ENCODE data around the gene PTPRS. TPM values are rescaled to one million over a fixed set of nuclear protein-coding genes. Genes with fewer than 3 reads are reported as not detected.

Gene PTPRS
- total and polyA plus RNA-seq, 10 donors, result 1.2 to 77.9 (median 44.9) TPM

GRCh38 chr19:5335593-5335992 is 5.0 kb downstream of the PTPRS start:
- Histone ChIP-seq H3K27ac (no peak overlapping the region), H3K4me3 (no peak overlapping the region), H3K9me3 (no peaks in the 10 kb centered on the region), H3K27me3 (replicated peaks in 1 of 7) (peaks cover 5 to 94% (median 69%) of the 10 kb centered on the region in 7 donors), H3K36me3 (no peaks in the 10 kb centered on the region), H3K4me1 (peaks cover 8 to 35% (median 21%) of the 10 kb centered on the region in 6 donors)
- no peak for DNase-seq
- TF ChIP-seq CTCF (IDR thresholded peaks at IDR 0.05 in 8 of 11, conservative IDR thresholded peaks at IDR 0.05 in 3 of 11), result no peak
- TF ChIP-seq POLR2AphosphoS5 (IDR thresholded peaks at IDR 0.05), result no peak
- TF ChIP-seq POLR2A (IDR thresholded peaks at IDR 0.05), result no peak
- intact Hi-C loops (cut with DNase I; ENCODE audit: low total_unique reads), result no loop called here
- WGBS, 5 donors, result 43 to 58% (median 47%) methylated on average over 15 of the region's 15 CpGs

GRCh38 chr19:5334824-5335500 is 5.7 kb downstream of the PTPRS start:
- Histone ChIP-seq H3K36me3 (no peaks in the 10 kb centered on the region), H3K4me3 (no peak overlapping the region), H3K9me3 (no peaks in the 10 kb centered on the region), H3K27me3 (replicated peaks in 1 of 7) (peaks cover 5 to 94% (median 62%) of the 10 kb centered on the region in 7 donors), H3K4me1 (peaks cover 5 to 28% (median 16%) of the 10 kb centered on the region in 6 donors), H3K27ac (no peak overlapping the region)
- intact Hi-C loops (cut with DNase I; ENCODE audit: low total_unique reads), result no loop called here
- no peak for DNase-seq
- TF ChIP-seq POLR2AphosphoS5 (IDR thresholded peaks at IDR 0.05), result no peak
- TF ChIP-seq POLR2A (IDR thresholded peaks at IDR 0.05), result no peak
- no peak for TF ChIP-seq CTCF (IDR thresholded peaks at IDR 0.05 in 8 of 11, conservative IDR thresholded peaks at IDR 0.05 in 3 of 11)
- WGBS, 5 donors, result 84 to 90% (median 89%) methylated on average over 31 to 32 of the region's 32 CpGs

DNA sequence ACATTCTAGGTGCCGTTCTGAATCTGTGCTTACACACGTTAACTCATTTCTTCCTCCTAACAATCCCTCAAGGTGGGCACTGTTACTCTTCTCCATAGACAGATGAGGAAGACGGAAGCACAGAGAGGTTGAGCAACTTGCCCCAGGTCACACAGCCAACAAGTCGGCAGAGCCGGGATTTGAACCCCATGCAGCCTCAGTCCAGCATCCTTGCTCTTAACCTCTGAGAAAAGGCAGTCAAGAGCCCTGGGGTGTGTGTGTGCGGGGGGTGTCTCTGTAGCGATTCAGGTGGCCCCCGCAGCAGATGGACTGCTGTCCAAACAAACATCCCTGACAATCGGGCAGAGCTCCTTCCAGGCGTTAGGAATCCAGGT is 6.3 kb downstream of the PTPRS start:
- intact Hi-C loops (cut with DNase I; ENCODE audit: low total_unique reads), result no loop called here
- Histone ChIP-seq H3K27ac (no peak overlapping the region), H3K4me1 (peaks cover 0 to 22% (median 10%) of the 10 kb centered on the region in 6 donors), H3K36me3 (no peaks in the 10 kb centered on the region), H3K27me3 (replicated peaks in 1 of 7) (peaks cover 0 to 88% (median 56%) of the 10 kb centered on the region in 7 donors), H3K9me3 (no peaks in the 10 kb centered on the region), H3K4me3 (no peak overlapping the region)
- no peak for DNase-seq
- 82 to 93% (median 88%) methylated on average over 7 to 10 of the region's 10 CpGs for WGBS, 5 donors
- no peak for TF ChIP-seq POLR2A (IDR thresholded peaks at IDR 0.05)
- no peak for TF ChIP-seq POLR2AphosphoS5 (IDR thresholded peaks at IDR 0.05)
- no peak for TF ChIP-seq CTCF (IDR thresholded peaks at IDR 0.05 in 8 of 11, conservative IDR thresholded peaks at IDR 0.05 in 3 of 11)

GRCh38 chr19:5333581-5334365 is 6.8 kb downstream of the PTPRS start:
- WGBS, 5 donors, result 82 to 93% (median 83%) methylated on average over 16 to 17 of the region's 17 CpGs

More at GRCh38 chr19:5333581-5334365, 6.8 kb downstream of the PTPRS start:
- no peaks in the 10 kb centered on the region for H3K36me3 ChIP-seq
- intact Hi-C loops (cut with DNase I; ENCODE audit: low total_unique reads), result no loop called here
- H3K27ac ChIP-seq, result no peak overlapping the region
- no peak overlapping the region for H3K4me3 ChIP-seq
- peaks cover 0 to 16% (median 4%) of the 10 kb centered on the region in 6 donors for H3K4me1 ChIP-seq
- peaks cover 0 to 83% (median 50%) of the 10 kb centered on the region in 7 donors for H3K27me3 ChIP-seq (replicated peaks in 1 of 7)
- no peak for DNase-seq
- no peaks in the 10 kb centered on the region for H3K9me3 ChIP-seq
- no peak for TF ChIP-seq CTCF (IDR thresholded peaks at IDR 0.05 in 8 of 11, conservative IDR thresholded peaks at IDR 0.05 in 3 of 11)
